ENCODE data around the gene DOCK3. TPM values are rescaled to one million over a fixed set of nuclear protein-coding genes. Genes with fewer than 3 reads are reported as not detected.

DOCK3 gene, protein sequence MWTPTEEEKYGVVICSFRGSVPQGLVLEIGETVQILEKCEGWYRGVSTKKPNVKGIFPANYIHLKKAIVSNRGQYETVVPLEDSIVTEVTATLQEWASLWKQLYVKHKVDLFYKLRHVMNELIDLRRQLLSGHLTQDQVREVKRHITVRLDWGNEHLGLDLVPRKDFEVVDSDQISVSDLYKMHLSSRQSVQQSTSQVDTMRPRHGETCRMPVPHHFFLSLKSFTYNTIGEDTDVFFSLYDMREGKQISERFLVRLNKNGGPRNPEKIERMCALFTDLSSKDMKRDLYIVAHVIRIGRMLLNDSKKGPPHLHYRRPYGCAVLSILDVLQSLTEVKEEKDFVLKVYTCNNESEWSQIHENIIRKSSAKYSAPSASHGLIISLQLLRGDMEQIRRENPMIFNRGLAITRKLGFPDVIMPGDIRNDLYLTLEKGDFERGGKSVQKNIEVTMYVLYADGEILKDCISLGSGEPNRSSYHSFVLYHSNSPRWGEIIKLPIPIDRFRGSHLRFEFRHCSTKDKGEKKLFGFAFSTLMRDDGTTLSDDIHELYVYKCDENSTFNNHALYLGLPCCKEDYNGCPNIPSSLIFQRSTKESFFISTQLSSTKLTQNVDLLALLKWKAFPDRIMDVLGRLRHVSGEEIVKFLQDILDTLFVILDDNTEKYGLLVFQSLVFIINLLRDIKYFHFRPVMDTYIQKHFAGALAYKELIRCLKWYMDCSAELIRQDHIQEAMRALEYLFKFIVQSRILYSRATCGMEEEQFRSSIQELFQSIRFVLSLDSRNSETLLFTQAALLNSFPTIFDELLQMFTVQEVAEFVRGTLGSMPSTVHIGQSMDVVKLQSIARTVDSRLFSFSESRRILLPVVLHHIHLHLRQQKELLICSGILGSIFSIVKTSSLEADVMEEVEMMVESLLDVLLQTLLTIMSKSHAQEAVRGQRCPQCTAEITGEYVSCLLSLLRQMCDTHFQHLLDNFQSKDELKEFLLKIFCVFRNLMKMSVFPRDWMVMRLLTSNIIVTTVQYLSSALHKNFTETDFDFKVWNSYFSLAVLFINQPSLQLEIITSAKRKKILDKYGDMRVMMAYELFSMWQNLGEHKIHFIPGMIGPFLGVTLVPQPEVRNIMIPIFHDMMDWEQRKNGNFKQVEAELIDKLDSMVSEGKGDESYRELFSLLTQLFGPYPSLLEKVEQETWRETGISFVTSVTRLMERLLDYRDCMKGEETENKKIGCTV (N-terminal part only)
- 1 to 10 TPM; 3.4 to 4.1 TPM for total RNA-seq

GRCh38 chr3:50674349-50675178, at the start of gene DOCK3:
DOCK3 (plus strand) TSS chr3:50674927; CDS start chr3:50675264, 337 bp downstream.
- peaks cover 14% of the 10 kb centered on the region for H3K4me1 Mint-ChIP-seq
- H3K27ac Mint-ChIP-seq: peak within 1 kb of the TSS; percentile 47
- DNase-seq: peak; percentile 64
- H3K4me3 Mint-ChIP-seq: peak within 1 kb of the TSS; percentile 71
- CTCF ChIA-PET: interaction anchor here (0.9 to 2.3 kb wide), 8 partner anchors 8 to 426 kb away, joined by 3 to 7 read pairs (median 4); no protein-coding TSS in a partner anchor
- no peaks in the 10 kb centered on the region for H3K9me3 Mint-ChIP-seq (ENCODE audit: low read depth)
- ATAC-seq: peak; percentile 92
- H3K27me3 Mint-ChIP-seq: peaks cover 59% of the 10 kb centered on the region
- H3K36me3 Mint-ChIP-seq: no peaks in the 10 kb centered on the region

DNA sequence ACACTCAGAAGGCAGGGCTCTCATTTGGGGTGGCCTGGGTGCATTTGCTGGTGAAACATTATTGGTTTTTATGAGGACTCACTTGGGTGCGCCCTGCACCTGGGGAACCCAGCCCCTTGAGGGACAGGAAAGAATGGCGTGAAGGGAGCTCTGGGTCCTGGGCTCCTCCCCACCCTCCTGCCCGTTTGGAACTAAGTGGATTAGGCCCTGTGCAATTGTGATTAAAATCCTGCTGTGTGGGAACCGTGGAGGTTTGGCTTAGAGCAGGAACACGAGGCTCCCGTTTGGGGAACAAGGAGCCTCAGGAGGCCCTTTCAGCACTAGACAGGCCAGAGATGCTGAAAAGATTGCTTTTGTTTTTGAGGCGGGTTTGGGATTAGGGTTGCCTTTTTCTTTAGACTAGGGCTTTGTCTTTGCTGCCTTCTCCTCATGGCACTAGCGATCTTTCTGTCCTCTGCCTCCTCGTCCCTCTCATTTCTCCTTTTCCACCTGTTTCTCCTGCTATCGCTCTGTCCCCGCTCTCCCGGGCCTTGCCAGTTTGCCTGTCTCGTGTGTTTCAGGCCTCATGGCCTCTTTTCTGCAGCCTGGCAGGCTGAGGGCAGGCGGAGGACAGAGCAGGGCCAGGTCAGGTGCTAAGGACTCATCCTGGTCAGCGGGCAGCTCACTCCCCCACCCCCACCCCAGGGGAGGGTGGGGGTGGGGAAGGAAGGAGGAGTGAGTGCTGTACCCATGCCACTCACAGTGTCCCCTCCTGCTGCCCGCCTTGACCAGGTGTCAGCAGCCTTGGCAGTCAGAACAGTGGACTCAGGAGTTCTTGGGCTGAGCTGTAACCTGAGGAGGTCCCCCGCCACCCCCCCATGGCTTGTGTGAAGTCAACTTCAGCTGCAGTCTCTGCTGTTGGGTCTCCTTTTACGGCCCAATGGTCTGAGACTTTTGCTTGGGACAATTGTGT, 49.2 kb upstream of the DOCK3 start:
- H3K27me3 Mint-ChIP-seq: no peaks in the 10 kb centered on the region
- CTCF ChIA-PET: interaction anchor here (0.9 to 2.5 kb wide), 4 partner anchors 9 to 27 kb away, joined by 5 to 8 read pairs (median 6); partner anchors contain the start of gene MAPKAPK3
- no peak overlapping the region for H3K4me3 Mint-ChIP-seq
- peaks cover 88% of the 10 kb centered on the region for H3K4me1 Mint-ChIP-seq
- DNase-seq (no peak), ATAC-seq (no peak)
- H3K9me3 Mint-ChIP-seq (ENCODE audit: low read depth): no peaks in the 10 kb centered on the region
- peaks cover 32% of the 10 kb centered on the region for H3K36me3 Mint-ChIP-seq
- peak overlapping the region; percentile 83 for H3K27ac Mint-ChIP-seq

DNA sequence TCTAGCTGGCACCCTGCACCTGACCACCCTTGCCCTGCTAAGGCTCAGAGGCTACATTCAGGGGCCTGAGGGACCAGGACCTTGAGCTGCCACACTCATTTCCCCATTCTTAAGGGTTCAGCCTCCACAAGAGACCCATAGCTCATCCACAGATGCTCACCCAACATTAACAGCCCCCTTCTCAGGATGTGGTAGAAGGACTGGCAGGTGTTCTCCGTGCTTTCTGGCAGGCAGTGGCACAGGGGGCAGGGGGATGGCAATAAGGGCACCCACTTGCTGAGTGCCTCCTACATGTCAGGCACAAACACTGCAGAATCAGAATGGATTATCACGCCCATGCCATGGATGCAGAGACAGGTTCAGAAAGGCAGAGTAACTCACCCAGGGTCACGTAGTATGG, 48.3 kb upstream of the DOCK3 start:
- peaks cover 30% of the 10 kb centered on the region for H3K36me3 Mint-ChIP-seq
- H3K9me3 Mint-ChIP-seq (ENCODE audit: low read depth): no peaks in the 10 kb centered on the region
- ATAC-seq (no peak), DNase-seq (no peak)
- no peaks in the 10 kb centered on the region for H3K27me3 Mint-ChIP-seq
- peaks cover 90% of the 10 kb centered on the region for H3K4me1 Mint-ChIP-seq
- CTCF ChIA-PET: interaction anchor here (1.3 to 2.5 kb wide), 2 partner anchors 11 to 27 kb away, joined by 5 to 8 read pairs; no protein-coding TSS in a partner anchor
- H3K4me3 Mint-ChIP-seq: no peak overlapping the region
- peak overlapping the region; percentile 70 for H3K27ac Mint-ChIP-seq

DNA sequence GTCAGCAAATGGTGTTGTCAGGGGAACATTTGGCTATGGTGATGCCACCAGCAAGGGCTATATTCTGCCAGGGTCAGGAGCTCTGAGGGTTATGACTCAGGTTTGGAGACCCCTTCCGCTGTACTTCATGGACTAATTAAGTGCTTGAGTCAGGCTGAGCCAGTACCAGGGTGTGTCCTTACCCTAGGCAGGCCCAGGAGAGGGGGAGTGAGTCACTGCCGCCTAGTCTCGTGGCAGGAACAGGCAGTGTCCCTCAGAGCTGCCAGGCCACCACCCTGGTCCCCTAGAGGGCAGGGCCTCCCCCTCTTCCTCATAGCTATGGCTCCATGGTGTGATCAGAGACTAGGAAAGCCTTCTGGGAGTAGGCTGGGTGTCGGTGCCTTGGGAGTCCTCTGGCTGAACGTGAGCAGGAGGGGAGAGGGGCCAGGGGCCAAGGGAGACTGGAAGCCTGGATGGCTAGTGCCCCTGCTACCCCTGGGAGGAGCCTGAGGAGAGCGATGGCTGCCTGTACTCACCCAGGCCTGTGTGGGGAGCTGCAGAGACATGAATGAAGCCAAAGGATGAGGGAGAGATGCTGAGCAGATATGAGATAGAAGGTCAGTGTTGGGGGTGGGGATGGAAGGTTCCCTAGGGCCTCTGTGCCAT, 47.2 kb upstream of the DOCK3 start:
- ATAC-seq: peak; percentile 25
- DNase-seq: no peak
- peaks cover 29% of the 10 kb centered on the region for H3K36me3 Mint-ChIP-seq
- H3K4me3 Mint-ChIP-seq: no peak overlapping the region
- H3K27ac Mint-ChIP-seq: no peak overlapping the region
- H3K4me1 Mint-ChIP-seq: peaks cover 91% of the 10 kb centered on the region
- H3K9me3 Mint-ChIP-seq (ENCODE audit: low read depth): no peaks in the 10 kb centered on the region
- CTCF ChIA-PET: interaction anchor here (1.0 to 3.3 kb wide), 5 partner anchors 8 to 61 kb away, joined by 4 to 21 read pairs (median 9); partner anchors contain the start of genes C3orf18 and MAPKAPK3
- no peaks in the 10 kb centered on the region for H3K27me3 Mint-ChIP-seq

GRCh38 chr3:50628601-50629000, 46.1 kb upstream of the DOCK3 start:
- ATAC-seq (no peak), DNase-seq (no peak)
- CTCF ChIA-PET: interaction anchor here (1.0 to 3.3 kb wide), 6 partner anchors 9 to 62 kb away, joined by 3 to 21 read pairs (median 7); partner anchors contain the start of genes C3orf18 and MAPKAPK3
- Mint-ChIP-seq H3K4me1 (peaks cover 91% of the 10 kb centered on the region), H3K27ac (peak overlapping the region; percentile 28), H3K4me3 (no peak overlapping the region), H3K9me3 (ENCODE audit: low read depth) (no peaks in the 10 kb centered on the region), H3K27me3 (no peaks in the 10 kb centered on the region), H3K36me3 (peaks cover 32% of the 10 kb centered on the region)

- DNase-seq (no peak), ATAC-seq (no peak)
- H3K36me3 Mint-ChIP-seq: peaks cover 24% of the 10 kb centered on the region
- no peak overlapping the region for H3K4me3 Mint-ChIP-seq
- H3K9me3 Mint-ChIP-seq (ENCODE audit: low read depth): no peaks in the 10 kb centered on the region
- H3K27ac Mint-ChIP-seq: peak overlapping the region; percentile 35
- CTCF ChIA-PET: interaction anchor here (1.1 to 4.4 kb wide), 5 partner anchors 10 to 23 kb away, joined by 4 to 21 read pairs (median 16); partner anchors contain the start of gene MAPKAPK3
- peaks cover 85% of the 10 kb centered on the region for H3K4me1 Mint-ChIP-seq
- no peaks in the 10 kb centered on the region for H3K27me3 Mint-ChIP-seq
Measured at GRCh38 chr3:50630394-50630793, 44.3 kb upstream of the DOCK3 start.

- H3K4me3 Mint-ChIP-seq: no peak overlapping the region
- peaks cover 24% of the 10 kb centered on the region for H3K36me3 Mint-ChIP-seq
- no peak for ATAC-seq
- peak overlapping the region; percentile 13 for H3K27ac Mint-ChIP-seq
- CTCF ChIA-PET: interaction anchor here (1.1 to 4.4 kb wide), 4 partner anchors 11 to 23 kb away, joined by 4 to 21 read pairs (median 12); partner anchors contain the start of gene MAPKAPK3
- peaks cover 82% of the 10 kb centered on the region for H3K4me1 Mint-ChIP-seq
- H3K27me3 Mint-ChIP-seq: no peaks in the 10 kb centered on the region
- H3K9me3 Mint-ChIP-seq (ENCODE audit: low read depth): no peaks in the 10 kb centered on the region
- DNase-seq: no peak
Measured at GRCh38 chr3:50630877-50631276, 43.9 kb upstream of the DOCK3 start.

- peak overlapping the region; percentile 80 for H3K27ac Mint-ChIP-seq
- no peaks in the 10 kb centered on the region for H3K9me3 Mint-ChIP-seq (ENCODE audit: low read depth)
- CTCF ChIA-PET: interaction anchor here (1.1 to 4.4 kb wide), 9 partner anchors 8 to 704 kb away, joined by 3 to 21 read pairs (median 5); partner anchors contain the start of gene MAPKAPK3
- H3K4me3 Mint-ChIP-seq: no peak overlapping the region
- peak; percentile 37 for ATAC-seq
- peaks cover 29% of the 10 kb centered on the region for H3K36me3 Mint-ChIP-seq
- no peaks in the 10 kb centered on the region for H3K27me3 Mint-ChIP-seq
- H3K4me1 Mint-ChIP-seq: peaks cover 84% of the 10 kb centered on the region
- DNase-seq: peak; percentile 52
Measured at GRCh38 chr3:50632450-50632849, 42.3 kb upstream of the DOCK3 start.

- CTCF ChIA-PET: interaction anchor here (1.1 to 4.4 kb wide), 7 partner anchors 9 to 703 kb away, joined by 3 to 21 read pairs (median 5); partner anchors contain the start of gene MAPKAPK3
- no peaks in the 10 kb centered on the region for H3K9me3 Mint-ChIP-seq (ENCODE audit: low read depth)
- peak; percentile 17 for ATAC-seq
- H3K27me3 Mint-ChIP-seq: no peaks in the 10 kb centered on the region
- peaks cover 87% of the 10 kb centered on the region for H3K4me1 Mint-ChIP-seq
- DNase-seq: no peak
- H3K36me3 Mint-ChIP-seq: peaks cover 27% of the 10 kb centered on the region
- H3K4me3 Mint-ChIP-seq: no peak overlapping the region
- peak overlapping the region; percentile 80 for H3K27ac Mint-ChIP-seq
Measured at GRCh38 chr3:50633230-50633790, 41.4 kb upstream of the DOCK3 start.

- H3K9me3 Mint-ChIP-seq (ENCODE audit: low read depth): no peaks in the 10 kb centered on the region
- peak overlapping the region; percentile 47 for H3K27ac Mint-ChIP-seq
- H3K4me1 Mint-ChIP-seq: peaks cover 71% of the 10 kb centered on the region
- H3K27me3 Mint-ChIP-seq: no peaks in the 10 kb centered on the region
- no peak for DNase-seq
- CTCF ChIA-PET: interaction anchor here (0.9 to 4.4 kb wide), 4 partner anchors 11 to 19 kb away, joined by 3 to 21 read pairs (median 6); no protein-coding TSS in a partner anchor
- peaks cover 26% of the 10 kb centered on the region for H3K36me3 Mint-ChIP-seq
- ATAC-seq: no peak
- no peak overlapping the region for H3K4me3 Mint-ChIP-seq
Measured at GRCh38 chr3:50635066-50635465, 39.7 kb upstream of the DOCK3 start.

Measured in activated CD8-positive, alpha-beta memory T cell treated with anti-CD3 and anti-CD28 coated beads, Interleukin-2, amount 10 ng/mL, durations not matched to agents 7 days and 5 days (primary cell).